CD4-positive, CD25-positive, alpha-beta regulatory T cell (primary cell): ENCODE data around the gene ITGA3. TPM values are rescaled to one million over a fixed set of nuclear protein-coding genes. Genes with fewer than 3 reads are reported as not detected.

Experiments
- ATAC-seq, 2 donors: fragments of 150-1000 bp; cut with Tn5 transposase; one replicate each; pipeline ENCODE4 v1.10.0; 2021; ENCODE audit warnings: low read depth in 2 of 2, moderate number of reproducible peaks in 2 of 2, moderate library complexity in 1 of 2
- DNase-seq, 3 donors: peaks; one replicate each; pipeline versions ENCODE4 v3.0.0 to v3.0.0-alpha.2; 2012 to 2022; ENCODE audit warnings: mixed read lengths in 1 of 3
- H3K27ac ChIP-seq: one replicate; pipeline ENCODE4 v1.7.0; 2013; ENCODE audit warnings: mild to moderate bottlenecking, low read length; ENCODE audit not compliant: insufficient read depth, poor library complexity, severe bottlenecking
- H3K27me3 ChIP-seq: one replicate; pipeline ENCODE4 v1.7.0; 2013; ENCODE audit warnings: low read length; ENCODE audit not compliant: control insufficient read depth, insufficient read depth
- H3K36me3 ChIP-seq: one replicate; pipeline ENCODE4 v1.7.0; 2013; ENCODE audit warnings: mild to moderate bottlenecking, low read length, moderate library complexity; ENCODE audit not compliant: control insufficient read depth, insufficient read depth
- H3K4me1 ChIP-seq: 2 replicates; pipeline ENCODE4 v1.7.0; 2013; ENCODE audit warnings: mild to moderate bottlenecking, low read length; ENCODE audit not compliant: insufficient read depth, control insufficient read depth, poor library complexity, severe bottlenecking
- H3K4me3 ChIP-seq: one replicate; pipeline ENCODE4 v1.7.0; 2013; ENCODE audit warnings: low read depth, mild to moderate bottlenecking, low read length, moderate library complexity
- H3K9me3 ChIP-seq, 2 experiments: 1 replicate in 1 of 2; 2 replicates in 1 of 2; pipeline ENCODE4 v1.7.0; 2013; ENCODE audit warnings: low read length in 2 of 2, mild to moderate bottlenecking in 1 of 2, moderate library complexity in 1 of 2; ENCODE audit not compliant: control insufficient read depth in 2 of 2
- H3K27ac Mint-ChIP-seq, 3 donors: one replicate each; pipeline ENCODE4 v1.8.0; 2020 to 2022; ENCODE audit warnings: mild to moderate bottlenecking in 3 of 3, mixed read lengths in 3 of 3, moderate library complexity in 2 of 3
- H3K27me3 Mint-ChIP-seq: one replicate; pipeline ENCODE4 v1.8.0; 2022; ENCODE audit warnings: mild to moderate bottlenecking, mixed read lengths
- H3K36me3 Mint-ChIP-seq: one replicate; pipeline ENCODE4 v1.8.0; 2020; ENCODE audit warnings: mixed read lengths
- H3K4me1 Mint-ChIP-seq, 4 donors: one replicate each; pipeline ENCODE4 v1.8.0; 2020 to 2022; ENCODE audit warnings: mixed read lengths in 4 of 4, mild to moderate bottlenecking in 1 of 4
- H3K4me3 Mint-ChIP-seq, 4 donors: one replicate each; pipeline ENCODE4 v1.8.0; 2020 to 2022; ENCODE audit warnings: mild to moderate bottlenecking in 4 of 4, mixed read lengths in 4 of 4, moderate library complexity in 3 of 4
- H3K9me3 Mint-ChIP-seq, 7 donors: one replicate each; pipeline ENCODE4 v1.8.0; 2020 to 2022; ENCODE audit warnings: mixed read lengths in 7 of 7, mild to moderate bottlenecking in 3 of 7, moderate library complexity in 2 of 7
- polyA plus RNA-seq, 4 donors: library from polyadenylated mRNA; unstranded; fragments of 300-500 nt; fragmentation: Illumina TruSeq; gene quantifications; one replicate each; pipeline ENCODE4 v1.2.3, GENCODE V29; 2021
- total RNA-seq: library from RNA; stranded (reverse); gene quantifications from one replicate; pipeline ENCODE4 v1.2.3, GENCODE V29; 2022

ITGA3 gene
- total and polyA plus RNA-seq, 5 donors from 2014 or later = 1.7 to 14.4 (median 2.7) TPM

DNA sequence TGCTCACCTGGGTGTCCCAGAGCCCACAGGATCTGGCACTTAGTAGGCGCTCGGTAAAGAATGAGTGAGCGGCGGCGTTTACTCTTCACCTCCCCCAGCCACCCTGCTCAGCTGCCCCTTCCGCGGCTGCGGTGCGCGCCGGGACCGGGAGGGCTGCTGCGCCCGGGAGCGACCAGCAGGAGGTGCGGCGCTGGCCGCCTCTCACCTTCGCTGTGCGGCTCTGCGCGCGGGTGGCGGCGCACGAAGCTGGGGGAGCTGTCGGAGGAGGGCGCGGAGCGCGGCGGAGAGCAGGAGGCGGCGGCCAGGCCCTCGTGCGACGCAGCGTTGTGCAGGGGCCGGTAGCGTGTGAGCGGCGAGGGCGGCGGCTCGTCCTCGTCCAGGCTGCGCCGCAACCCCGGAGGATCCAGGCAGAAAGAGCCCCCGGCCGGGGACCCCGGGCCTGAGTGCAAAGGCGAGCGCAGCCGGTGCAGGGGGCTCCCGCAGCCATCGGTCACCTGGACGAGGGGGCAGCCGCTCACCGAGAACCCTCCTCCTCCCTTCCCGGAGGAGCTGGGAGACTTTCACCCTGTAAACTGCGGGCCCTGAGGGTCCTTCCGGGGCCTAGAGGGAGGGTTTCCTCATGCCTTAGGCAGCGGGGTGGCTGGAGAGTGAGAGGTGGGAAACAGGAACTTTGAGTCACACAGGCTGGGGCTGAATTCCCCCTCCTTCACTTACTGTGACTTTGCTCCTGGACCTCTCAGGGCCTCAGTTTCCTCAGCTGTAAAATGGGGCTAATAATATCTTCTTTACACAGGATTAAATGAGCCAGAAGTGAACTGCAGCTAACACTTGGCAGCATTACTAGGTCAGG lies 61.5 kb downstream of the ITGA3 start:
- peaks cover 20% of the 10 kb centered on the region for H3K27me3 ChIP-seq
- no peak overlapping the region for H3K4me3 ChIP-seq
- peak overlapping the region in 1 of 4 donors; percentile 52 for H3K4me3 Mint-ChIP-seq
- peaks cover 0 to 12% (median 8%) of the 10 kb centered on the region in 4 donors for H3K4me1 Mint-ChIP-seq
- ATAC-seq (peak; percentile 88), DNase-seq (peak; percentile 21 to 71 (median 50))
- no peak overlapping the region for H3K27ac ChIP-seq
- no peaks in the 10 kb centered on the region for H3K36me3 ChIP-seq
- H3K4me1 ChIP-seq = peaks cover 7% of the 10 kb centered on the region
- no peaks in the 10 kb centered on the region for H3K36me3 Mint-ChIP-seq
- H3K9me3 Mint-ChIP-seq = peaks cover 0 to 4% (median 0%) of the 10 kb centered on the region in 7 donors
- H3K27ac Mint-ChIP-seq = no peak overlapping the region
- H3K9me3 ChIP-seq = no peaks in the 10 kb centered on the region
- H3K27me3 Mint-ChIP-seq = peaks cover 71% of the 10 kb centered on the region

DNA sequence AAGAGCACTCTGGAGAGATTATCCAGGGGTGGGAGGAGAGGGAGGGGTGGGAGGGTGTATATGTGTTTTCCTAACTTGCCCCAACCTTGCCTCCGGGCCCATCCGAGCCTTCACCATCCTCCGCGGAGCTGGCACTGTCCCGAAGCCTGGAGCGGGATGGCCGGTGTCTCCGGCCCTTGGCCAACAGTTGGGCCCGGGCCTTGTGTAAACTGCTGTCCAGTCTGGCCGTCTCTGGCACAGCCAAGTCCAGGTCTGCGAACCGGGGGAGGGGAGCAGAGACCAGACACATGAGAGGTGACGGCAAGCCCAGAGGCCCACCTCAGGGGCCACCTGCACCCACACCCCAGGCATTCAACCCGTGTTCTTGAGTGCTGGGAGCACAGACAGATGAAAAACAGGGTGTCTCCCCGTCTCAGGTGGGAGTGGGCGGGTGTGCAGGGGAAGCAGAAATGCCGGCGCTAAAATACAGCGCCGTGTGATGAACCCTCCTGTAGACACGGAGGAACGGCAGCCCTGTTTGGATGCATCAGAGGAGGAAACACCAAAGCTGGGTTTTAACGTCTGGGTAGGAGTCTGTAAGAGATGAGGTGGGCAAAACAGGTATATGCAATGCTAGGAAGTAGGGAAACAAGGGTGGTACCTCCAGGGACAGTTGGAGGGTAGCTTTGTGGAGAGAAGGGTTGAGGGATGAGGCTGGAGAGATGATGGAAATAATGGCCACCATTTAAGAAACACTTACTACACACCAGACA lies 62.3 kb downstream of the ITGA3 start:
- Mint-ChIP-seq H3K9me3 (peaks cover 0 to 4% (median 0%) of the 10 kb centered on the region in 7 donors), H3K36me3 (no peaks in the 10 kb centered on the region), H3K27ac (peak overlapping the region in 1 of 3 donors; percentile 5), H3K4me3 (no peak overlapping the region), H3K27me3 (peaks cover 79% of the 10 kb centered on the region), H3K4me1 (peaks cover 0 to 12% (median 8%) of the 10 kb centered on the region in 4 donors)
- peaks cover 20% of the 10 kb centered on the region for H3K27me3 ChIP-seq
- H3K4me3 ChIP-seq = no peak overlapping the region
- no peaks in the 10 kb centered on the region for H3K36me3 ChIP-seq
- DNase-seq = no peak
- no peaks in the 10 kb centered on the region for H3K9me3 ChIP-seq
- H3K4me1 ChIP-seq = peaks cover 7% of the 10 kb centered on the region
- no peak overlapping the region for H3K27ac ChIP-seq
- ATAC-seq = no peak

DNA sequence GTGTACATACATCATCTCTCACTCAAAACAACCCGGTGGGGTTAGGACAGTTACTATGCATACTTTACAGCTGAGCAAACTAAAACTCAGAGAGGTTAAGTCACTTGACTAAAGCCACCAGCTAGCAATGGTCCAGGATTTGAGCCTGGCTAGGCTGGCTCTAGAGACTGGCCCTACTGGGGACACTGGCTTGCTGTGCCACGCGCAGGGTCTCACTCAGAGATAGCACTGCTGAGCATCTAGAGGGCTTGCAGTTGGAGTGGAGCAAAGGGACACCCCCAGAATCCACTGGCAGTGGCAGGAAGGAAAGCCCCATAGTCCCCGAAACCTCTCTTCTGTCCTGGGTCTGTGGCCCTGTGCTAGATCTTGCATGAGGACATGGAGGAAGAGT lies 62.9 kb downstream of the ITGA3 start:
- Histone ChIP-seq H3K27me3 (peaks cover 20% of the 10 kb centered on the region), H3K4me3 (no peak overlapping the region), H3K4me1 (peaks cover 7% of the 10 kb centered on the region), H3K9me3 (no peaks in the 10 kb centered on the region), H3K36me3 (no peaks in the 10 kb centered on the region), H3K27ac (no peak overlapping the region)
- H3K9me3 Mint-ChIP-seq = peaks cover 0 to 4% (median 0%) of the 10 kb centered on the region in 7 donors
- no peak overlapping the region for H3K27ac Mint-ChIP-seq
- DNase-seq (no peak), ATAC-seq (no peak)
- peaks cover 79% of the 10 kb centered on the region for H3K27me3 Mint-ChIP-seq
- peak overlapping the region in 1 of 4 donors; percentile 31 for H3K4me3 Mint-ChIP-seq
- no peaks in the 10 kb centered on the region for H3K36me3 Mint-ChIP-seq
- peaks cover 0 to 12% (median 8%) of the 10 kb centered on the region in 4 donors for H3K4me1 Mint-ChIP-seq

DNA sequence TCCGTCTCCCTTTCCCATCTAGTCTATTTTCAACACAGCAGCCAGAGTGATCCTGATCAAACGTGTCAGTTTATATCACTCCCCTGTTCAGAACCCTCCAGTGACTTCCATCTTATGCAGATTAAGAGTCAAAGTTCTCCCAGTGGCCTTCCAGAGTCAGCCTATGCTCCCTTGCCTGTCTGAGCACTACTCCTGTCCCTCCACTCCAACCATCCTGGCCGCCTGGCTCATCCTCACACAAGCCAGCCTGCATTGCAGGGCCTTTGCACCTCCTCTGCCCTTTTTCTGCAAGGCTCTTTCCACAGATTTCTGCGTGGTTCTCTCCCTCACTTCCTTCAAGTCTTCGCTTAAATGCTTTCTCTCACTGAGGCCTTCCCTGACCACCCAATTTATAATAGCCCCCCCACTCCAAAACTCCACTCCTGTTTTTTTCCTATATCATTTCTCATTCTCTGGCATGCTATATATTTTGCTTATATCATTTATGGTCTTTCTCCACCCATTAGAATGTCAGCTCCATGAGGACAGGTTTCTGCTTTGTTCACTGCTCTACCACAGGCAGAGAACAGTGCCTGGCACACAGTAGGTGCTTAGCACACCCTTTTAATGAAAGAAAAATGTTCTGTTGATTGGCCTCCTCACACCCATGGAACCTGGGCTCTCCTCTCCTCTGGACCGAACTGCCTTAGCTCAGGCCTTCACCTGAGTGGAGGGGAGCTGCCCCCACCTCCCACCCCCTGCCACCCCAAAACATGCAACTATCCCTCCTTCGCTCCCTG lies 64.8 kb downstream of the ITGA3 start:
- H3K27me3 ChIP-seq = peaks cover 20% of the 10 kb centered on the region
- H3K27ac ChIP-seq = no peak overlapping the region
- Mint-ChIP-seq H3K36me3 (no peaks in the 10 kb centered on the region), H3K27me3 (peaks cover 68% of the 10 kb centered on the region), H3K4me1 (peaks cover 0 to 9% (median 4%) of the 10 kb centered on the region in 4 donors), H3K4me3 (no peak overlapping the region), H3K9me3 (peaks cover 0 to 4% (median 0%) of the 10 kb centered on the region in 7 donors), H3K27ac (no peak overlapping the region)
- H3K4me1 ChIP-seq = peaks cover 7% of the 10 kb centered on the region
- H3K36me3 ChIP-seq = no peaks in the 10 kb centered on the region
- no peak overlapping the region for H3K4me3 ChIP-seq
- ATAC-seq = no peak
- no peaks in the 10 kb centered on the region for H3K9me3 ChIP-seq
- no peak for DNase-seq

DNA sequence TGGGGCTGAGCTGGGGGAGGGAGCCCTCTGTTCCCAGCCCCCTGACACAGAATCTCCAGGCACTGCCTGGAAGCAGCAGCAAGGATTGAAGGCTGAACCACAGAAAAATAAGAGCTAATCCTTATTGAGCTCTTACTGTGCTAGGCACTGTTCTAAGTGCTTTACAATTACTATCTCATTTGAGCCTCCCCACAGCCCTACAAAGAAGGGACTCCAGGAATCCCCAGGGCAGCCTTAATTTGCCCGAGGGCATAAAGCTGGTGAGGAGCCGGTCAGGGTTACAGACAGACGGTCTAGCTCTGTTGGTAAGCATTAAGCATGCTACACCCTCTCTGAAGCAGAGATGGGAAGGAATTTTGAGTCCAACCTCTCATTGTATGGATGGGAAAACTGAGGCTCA lies 67.0 kb downstream of the ITGA3 start:
- H3K27me3 ChIP-seq = peaks cover 20% of the 10 kb centered on the region
- ATAC-seq = no peak
- H3K4me3 ChIP-seq = no peak overlapping the region
- no peak for DNase-seq
- no peaks in the 10 kb centered on the region for H3K36me3 ChIP-seq
- Mint-ChIP-seq H3K36me3 (no peaks in the 10 kb centered on the region), H3K9me3 (peaks cover 0 to 4% (median 0%) of the 10 kb centered on the region in 7 donors), H3K4me1 (peaks cover 0 to 7% (median 2%) of the 10 kb centered on the region in 4 donors), H3K27ac (no peak overlapping the region), H3K4me3 (no peak overlapping the region), H3K27me3 (peaks cover 63% of the 10 kb centered on the region)
- no peak overlapping the region for H3K27ac ChIP-seq
- H3K9me3 ChIP-seq = no peaks in the 10 kb centered on the region
- no peaks in the 10 kb centered on the region for H3K4me1 ChIP-seq

DNA sequence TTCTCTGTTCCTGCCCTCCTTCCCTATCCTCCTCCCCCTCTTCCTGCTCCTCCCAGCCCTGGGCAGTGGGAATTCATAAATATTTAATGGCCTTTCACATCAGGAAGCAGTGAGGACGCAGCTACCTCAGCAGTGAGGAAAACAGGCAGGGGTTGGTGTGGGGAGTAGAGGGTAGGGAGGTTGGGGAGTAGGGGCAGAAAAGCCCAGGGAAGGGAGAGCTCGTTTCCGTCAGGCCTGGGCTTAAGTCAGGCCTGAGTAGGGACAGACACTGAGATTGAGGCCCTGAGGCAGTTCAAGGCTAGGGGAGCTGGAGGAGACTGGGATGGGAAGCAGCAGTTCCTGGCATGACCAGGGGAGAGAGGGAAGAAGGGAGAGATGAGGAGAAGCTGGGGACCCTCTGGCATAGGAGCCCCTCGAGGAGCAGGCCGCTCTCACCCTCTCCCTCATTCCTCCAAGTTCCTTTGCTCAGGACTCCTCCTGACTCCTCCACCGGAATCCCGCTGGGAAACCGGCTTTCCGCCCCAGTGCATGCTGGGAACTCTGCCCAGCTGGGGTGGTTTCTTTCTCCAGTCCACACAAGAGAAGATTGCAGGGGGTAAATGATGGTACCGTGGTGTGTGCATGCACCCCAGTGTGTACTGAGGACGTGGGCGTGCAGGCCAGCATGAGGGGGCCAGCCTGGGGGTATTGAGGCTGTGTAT lies 67.9 kb downstream of the ITGA3 start:
- H3K36me3 ChIP-seq = no peaks in the 10 kb centered on the region
- peaks cover 0 to 2% (median 0%) of the 10 kb centered on the region in 7 donors for H3K9me3 Mint-ChIP-seq
- no peaks in the 10 kb centered on the region for H3K36me3 Mint-ChIP-seq
- peaks cover 3% of the 10 kb centered on the region for H3K4me1 ChIP-seq
- peaks cover 22% of the 10 kb centered on the region for H3K27me3 ChIP-seq
- H3K27ac Mint-ChIP-seq = no peak overlapping the region
- no peak overlapping the region for H3K27ac ChIP-seq
- DNase-seq = no peak
- no peak overlapping the region for H3K4me3 ChIP-seq
- H3K4me1 Mint-ChIP-seq = peaks cover 0 to 10% (median 3%) of the 10 kb centered on the region in 4 donors
- no peak for ATAC-seq
- H3K27me3 Mint-ChIP-seq = peaks cover 59% of the 10 kb centered on the region
- no peak overlapping the region for H3K4me3 Mint-ChIP-seq
- H3K9me3 ChIP-seq = no peaks in the 10 kb centered on the region
